ENCODE measurements around the gene LYL1.
"Not testable (repeated sequence)": the region's sequence is repeated elsewhere in the genome, so short reads cannot be mapped to it uniquely, and the experiment has no call there.

LYL1 gene

DNA sequence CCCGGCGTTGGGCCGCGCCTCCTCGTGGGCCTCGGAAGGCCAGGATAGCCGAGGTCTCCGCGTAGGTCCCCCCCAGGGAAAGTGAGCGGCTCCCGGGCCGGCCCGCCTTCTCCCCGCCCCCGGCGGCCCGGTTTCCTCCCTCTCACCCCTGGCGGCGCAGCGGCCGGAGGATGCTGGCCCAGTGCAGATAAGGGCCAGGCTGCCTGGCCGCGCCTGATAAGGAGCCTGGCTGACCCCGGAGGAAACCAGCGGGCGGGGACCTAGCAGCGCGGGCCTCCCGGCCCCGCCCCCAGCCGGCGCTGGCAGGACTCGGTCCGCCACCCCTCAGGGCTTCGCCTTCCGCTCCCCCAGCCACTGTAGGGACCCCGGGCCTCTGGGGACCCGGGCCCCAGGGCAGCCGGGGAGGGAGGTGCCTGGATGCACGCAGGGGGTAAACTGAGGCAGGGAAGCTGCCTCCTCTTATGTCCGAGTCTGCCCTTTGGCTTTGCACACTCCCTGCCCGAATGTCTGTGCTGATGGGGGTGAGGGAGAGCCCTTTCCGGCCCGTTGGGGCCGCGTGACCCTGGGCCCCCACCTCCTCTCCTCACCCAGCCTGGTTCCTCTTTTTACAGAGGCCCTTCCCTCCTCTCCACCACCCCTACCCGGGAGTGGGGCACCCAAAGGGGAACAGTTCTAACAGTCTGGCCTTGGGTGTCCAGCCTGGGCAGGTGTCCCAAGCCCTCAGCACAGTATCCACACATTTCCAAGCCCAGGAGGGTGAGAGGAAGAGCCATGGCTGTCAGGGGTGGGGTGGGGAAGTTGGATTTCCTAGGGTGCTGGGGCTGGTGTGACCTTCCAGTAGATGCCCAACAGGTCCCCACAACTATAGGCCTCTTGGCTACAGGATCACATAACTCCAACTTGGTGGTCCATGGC, at the start of gene LYL1:
Gene LYL1, minus strand, starts transcription at position 193 of the 915 bp plus-strand sequence. CDS start 1,687 bp downstream, outside the sequence.
- DNase-seq = peak; percentile 34

GRCh38 chr19:13151605-13152355, 49.1 kb upstream of the LYL1 start:
- peak; percentile 98 for DNase-seq

GRCh38 chr19:13150931-13151604, 48.4 kb upstream of the LYL1 start:
- DNase-seq = no peak

- DNase-seq = peak; percentile 95
Measured at GRCh38 chr19:13150187-13150930, 47.7 kb upstream of the LYL1 start, which contains the start of the genes IER2 and STX10. IER2 (plus strand) TSS chr19:13150411; CDS start chr19:13153187, 2,776 bp downstream. STX10 (minus strand) TSS chr19:13150375; CDS start chr19:13150173, 202 bp downstream.

DNA sequence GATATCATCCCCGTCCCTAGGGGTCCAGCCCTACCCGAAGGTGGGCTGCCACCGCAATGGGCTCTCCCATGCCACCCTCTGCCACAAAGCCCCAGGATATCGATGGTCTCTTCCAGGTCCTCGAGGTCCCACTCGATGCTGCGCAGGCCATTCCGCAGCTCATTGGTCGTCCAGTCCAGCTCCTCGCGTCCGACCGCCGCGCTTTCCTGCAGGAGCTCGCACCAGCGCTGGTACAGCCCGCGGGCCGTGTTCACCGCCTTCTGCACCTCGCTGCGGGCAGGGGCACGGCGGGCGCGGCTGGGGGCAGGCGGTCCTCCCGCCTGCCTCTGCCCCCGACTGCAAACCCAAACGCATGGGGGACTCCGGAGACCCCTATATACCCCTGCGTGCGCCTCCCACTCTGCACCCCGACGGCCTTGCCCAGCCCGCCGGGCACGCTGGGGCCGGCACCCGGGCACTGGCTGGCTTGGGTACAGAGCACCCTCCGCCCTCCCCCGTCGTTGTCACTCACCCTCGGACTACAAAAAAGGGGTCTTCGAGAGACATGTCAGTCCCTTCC, 47.0 kb upstream of the LYL1 start:
- DNase-seq = peak; percentile 39

DNA sequence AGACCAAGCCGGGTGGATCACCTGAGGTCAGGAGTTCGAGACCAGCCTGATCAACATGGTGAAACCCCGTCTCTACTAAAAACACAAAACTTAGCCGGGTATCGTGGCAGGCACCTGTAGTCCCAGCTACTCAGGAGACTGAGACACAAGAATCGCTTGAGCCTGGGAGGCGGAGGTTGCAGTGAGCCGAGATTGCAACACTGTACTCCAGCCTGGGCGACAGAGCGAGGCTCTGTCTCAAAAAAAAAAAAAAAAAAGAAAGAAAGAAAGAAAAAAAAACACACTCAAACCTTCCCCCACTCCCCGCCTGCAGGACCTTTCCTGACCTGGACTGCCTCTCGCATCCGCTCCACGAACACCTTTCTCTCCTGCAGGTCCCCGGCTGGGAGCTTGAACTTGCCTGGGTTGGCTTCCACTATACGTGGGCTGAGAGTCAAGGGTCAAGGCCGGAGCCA, 46.5 kb upstream of the LYL1 start:
- DNase-seq = not testable (repeated sequence)

DNA sequence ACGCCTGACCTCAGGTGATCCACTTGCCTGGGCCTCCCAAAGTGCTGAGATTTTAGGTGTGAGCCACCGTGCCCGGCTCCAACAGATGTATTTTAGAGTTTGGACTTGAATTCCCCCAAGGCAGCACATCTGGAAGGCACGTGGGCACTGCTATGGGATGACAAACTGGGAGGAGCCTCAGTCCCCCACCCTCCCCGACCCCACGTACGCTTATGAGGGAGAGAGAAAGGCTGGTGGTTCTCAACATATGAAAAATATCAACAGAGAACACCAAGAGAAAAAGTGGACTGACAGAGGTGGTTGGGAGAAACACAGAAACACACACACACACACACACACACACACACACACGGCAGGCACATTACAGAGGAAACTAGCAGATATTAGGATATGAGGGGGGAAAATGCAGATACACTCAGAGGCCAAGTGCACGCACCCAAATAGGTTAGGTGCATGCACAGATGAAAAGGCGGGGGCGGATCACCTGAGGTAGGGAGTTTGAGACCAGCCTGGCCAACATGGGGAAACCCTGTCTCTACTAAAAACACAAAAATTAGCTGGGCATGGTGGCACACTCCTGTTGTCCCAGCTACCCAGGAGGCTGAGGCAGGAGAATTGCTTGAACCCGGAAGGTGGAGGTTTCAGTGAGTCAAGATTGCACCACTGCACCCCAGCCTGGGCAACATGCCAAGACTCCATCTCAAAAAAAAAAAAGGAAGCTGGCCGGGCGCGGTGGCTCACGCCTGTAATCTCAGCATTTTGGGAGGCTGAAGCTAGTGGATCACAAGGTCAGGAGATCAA, 44.3 kb upstream of the LYL1 start:
- DNase-seq = peak; percentile 50

GRCh38 chr19:13139633-13140311, 37.1 kb upstream of the LYL1 start:
- no peak for DNase-seq

GRCh38 chr19:13138916-13139198, 36.2 kb upstream of the LYL1 start:
- no peak for DNase-seq

DNA sequence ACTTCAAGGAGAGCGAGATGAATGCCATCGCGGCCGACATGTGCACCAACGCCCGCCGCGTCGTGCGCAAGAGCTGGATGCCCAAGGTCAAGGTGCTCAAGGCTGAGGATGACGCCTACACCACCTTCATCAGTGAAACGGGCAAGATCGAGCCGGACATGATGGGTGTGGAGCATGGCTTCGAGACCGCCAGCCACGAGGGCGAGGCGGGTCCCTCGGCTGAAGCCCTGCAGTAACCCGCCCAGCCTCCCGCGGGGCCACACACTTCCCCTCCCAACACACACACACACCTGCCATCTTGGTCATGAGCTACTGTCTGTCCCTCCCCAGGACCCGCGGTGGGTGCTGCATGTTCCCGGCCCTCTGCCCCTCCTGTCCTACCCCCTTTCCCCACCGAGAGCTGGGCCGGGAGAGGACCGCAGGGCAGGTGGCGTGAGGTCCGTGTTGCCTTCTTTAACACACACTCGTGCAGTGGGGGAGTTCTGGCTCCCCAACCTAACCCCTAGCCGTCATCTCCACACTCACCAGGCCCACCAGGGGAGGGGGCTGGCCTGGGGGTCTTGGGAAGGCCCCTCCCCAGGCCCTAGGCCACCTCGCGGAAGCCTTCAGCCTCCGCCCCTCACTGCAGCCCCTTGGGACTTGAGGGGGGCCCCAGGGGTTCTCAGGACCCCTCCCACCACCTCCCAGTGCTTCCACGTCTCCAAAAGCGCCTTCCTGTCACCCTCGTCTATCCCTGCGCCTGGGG, 35.7 kb upstream of the LYL1 start:
- no peak for DNase-seq

- DNase-seq = no peak
Measured at GRCh38 chr19:13137290-13137794, 34.7 kb upstream of the LYL1 start.

GRCh38 chr19:13135068-13136062, 32.7 kb upstream of the LYL1 start:
- DNase-seq = no peak

GRCh38 chr19:13134626-13135025, 32.0 kb upstream of the LYL1 start:
- DNase-seq = no peak

DNA sequence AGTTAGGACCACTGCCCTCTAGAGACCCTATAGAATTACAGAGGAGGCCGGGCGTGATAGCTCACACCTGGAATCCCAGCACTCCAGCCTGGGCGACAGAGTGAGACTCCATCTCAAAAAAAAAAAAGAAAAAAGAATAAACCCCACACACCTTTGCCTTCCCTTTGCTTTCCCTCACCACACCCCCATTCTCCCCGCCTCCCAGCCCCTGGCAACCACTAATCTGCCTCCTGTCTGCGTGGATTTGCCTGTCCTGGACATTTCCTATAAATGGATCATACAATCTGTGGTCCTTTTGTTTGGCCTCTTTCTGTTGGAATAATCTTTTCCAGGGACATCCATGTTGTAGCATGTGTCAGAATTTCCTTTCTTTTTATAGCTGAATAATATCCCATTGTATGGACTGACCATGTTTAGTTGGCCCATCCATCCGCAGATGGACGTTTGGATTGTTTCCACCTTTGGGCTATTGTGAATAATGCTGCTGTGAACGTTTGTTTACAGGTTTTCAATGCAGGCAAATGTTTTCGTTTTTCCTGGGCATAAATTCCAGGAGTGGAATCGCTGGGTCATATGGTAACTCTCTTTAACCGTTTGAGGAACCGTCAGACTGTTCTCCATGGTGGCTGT, 30.7 kb upstream of the LYL1 start:
- no peak for DNase-seq

DNA sequence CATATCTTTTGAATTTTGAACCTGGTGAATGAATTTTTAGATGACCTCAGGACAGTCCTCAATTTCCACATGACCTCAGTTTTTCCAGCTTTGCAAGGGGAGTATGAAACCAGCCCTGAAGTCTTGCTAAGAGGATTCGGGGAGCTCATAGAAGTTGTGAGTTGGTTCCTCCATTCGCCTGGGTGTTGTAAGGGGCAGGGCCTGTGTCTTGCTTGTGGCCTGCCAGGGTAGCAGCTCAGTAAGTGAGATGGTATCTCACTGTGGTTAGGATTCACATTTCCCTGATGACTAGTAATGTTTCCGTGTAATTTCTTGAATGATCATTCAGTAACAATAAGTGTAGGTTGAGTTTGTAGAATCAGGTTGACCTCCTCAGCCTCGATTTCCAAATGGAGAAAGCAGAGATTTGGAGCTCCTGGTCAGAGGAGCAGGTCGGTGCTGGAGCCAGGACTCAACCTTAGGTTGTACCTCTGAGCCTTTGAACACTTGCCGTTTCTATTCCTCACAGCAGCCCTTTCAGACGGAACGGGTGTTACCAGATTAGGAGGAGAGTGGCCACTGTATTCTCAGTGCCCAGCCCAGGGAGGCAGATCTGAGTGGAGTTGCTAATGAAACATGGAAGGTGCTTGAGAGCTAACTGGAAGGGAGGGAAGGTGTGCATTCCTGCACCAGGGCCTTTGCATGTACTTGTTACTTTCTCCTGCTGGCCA, 30.0 kb upstream of the LYL1 start:
- DNase-seq = peak; percentile 71

DNA sequence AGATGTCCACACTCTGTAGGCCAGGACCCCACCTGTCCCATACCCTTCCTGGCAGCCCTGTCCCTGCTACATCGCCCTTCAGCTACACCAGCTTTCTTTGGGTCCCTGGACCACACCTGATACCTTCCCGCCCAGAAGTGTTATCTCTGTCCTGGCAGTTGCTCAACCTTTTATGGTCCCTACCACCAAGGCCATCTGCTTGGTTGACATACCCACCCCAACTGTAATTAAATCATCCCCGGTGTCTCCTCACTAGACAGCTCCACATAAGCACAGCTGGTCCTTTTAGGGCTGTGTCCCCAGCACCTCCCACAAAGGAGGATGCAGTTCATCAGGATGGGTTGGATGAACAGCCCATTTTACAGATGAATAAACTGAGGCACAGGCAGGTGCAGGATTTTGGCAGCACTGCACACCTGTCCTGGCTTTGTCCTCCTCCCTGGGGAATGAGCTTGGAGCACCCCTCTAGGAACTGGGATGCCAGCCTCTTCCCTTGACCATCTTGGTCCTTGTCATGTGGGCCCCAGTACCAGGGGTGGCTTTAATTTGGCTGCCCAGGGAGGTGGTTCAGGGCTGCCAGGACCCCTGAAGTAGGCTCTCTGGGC, 28.3 kb upstream of the LYL1 start:
- no peak for DNase-seq

- DNase-seq = no peak
Measured at GRCh38 chr19:13129384-13129783, 26.7 kb upstream of the LYL1 start.

Data from fibroblast of skin of right biceps (primary cell).